Measurements from ENCODE around the gene TSSK2.

The TSSK2 gene

DNA sequence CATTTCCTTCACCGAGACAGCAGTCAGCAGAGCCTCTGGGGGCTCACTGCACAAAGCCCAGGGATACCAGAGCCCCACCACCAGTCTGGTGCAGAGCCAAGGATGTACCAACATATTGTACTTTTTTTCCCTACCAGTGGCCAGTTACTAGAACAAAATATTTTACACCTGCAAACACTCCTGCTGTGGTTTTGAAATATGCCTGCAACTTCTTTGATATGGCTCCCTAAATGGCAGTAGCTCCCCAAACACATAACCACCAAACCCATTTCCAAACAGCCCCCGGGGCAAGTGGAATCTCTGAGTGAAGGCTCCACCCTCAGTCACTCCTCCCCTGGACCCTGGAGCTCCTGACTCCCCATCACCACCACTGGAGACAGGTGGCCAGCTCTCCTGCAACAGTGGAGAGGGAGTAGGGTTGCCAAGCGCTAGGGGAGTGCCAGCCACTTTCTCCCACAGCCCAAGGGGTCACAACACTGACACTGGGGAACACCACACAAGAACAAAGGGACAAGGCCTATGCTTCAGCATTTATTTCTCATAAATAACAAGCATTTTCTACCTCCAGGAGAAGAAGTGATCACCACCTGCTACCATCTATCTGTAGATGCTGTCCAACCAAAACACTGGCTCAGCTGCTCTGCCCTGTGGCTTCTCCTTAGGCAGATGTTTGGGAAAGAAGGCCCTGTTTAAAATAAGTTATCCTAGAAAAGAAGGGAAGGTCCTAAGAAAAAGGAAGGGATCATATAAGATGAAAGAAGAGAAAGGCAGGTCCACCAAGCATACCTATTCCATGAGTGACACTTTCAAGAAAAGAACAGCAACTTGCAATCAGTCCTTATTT is 24.0 kb upstream of the TSSK2 start:
- DNase-seq (ENCODE audit: low spot score): no peak

GRCh38 chr22:19107730-19108074 is 23.4 kb upstream of the TSSK2 start:
- no peak for DNase-seq (ENCODE audit: low spot score)

DNA sequence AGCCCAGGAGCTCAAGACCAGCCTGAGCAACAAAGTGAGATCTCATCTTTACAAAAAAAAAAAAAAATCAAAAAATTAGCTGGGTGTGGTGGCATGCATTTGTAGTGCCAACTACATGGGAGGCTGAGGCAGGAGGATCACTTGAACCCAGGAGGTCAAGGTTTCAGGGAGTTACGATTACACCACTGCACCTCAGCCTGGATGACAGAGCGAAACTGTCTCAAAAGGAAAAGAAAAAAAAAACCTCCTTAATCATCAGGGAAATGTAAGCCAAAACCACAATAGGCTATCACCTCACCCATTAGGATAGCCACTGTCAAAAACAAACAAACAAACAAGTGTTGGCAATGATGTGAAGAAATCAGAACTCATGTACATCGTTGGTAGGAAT is 22.3 kb upstream of the TSSK2 start:
- no peak for DNase-seq (ENCODE audit: low spot score)

DNA sequence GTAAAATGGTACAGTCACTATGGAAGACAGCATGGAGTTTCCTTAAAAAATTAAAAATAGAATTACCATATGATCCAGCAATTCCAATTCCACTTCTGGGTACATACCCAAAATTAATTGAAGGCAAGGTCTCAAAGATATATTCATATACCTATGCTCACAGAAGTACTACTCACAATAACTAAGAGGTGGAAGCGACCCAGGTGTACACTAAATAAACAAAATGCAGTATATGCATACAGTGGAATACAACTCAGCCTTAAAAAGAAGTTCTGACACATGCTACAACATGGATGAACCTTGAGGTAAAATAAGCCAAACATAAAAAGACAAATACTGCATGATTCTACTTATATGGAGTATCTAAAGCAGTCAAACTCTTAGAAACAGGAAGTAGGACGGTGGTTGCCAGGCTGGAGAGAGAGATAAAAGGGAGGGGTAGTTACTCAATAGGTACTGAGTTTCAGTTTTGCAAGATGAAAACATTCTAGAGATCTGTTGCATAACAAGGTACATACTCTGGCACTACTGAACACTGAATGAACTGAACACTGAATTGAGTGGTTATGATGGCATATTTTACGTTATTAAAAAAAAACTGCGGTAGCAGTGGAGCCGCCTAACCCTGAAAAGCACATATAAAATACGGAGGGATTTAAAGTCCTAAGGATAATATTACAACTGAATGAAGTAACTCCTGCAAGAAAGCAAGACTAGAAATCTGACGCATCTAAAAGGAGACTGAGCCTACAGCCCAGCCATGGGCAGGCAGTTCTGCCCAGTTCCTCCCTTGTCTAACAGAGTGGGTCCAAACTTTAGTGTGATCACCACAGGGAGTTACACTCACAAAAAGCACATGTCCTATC is 21.7 kb upstream of the TSSK2 start:
- DNase-seq (ENCODE audit: low spot score): no peak

DNA sequence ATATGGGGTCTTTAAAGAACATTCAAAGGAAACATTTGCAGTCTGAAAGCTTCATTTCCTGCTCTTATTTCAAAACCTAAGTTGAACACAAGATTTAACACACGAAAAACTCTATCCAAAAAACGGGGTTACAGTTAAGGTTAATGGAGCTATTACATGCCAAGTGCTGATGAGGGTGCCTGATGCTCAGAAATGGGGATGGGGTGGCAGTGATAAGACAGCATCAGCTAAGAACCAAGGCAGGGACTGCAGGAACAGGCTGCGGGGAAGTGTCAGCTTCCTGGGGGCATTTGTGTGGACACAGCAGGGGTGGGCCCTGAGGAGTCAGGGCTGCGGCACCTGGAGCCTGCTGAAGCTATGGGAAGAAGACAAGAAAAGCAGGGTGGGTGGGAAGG is 21.0 kb upstream of the TSSK2 start:
- DNase-seq (ENCODE audit: low spot score): no peak

- DNase-seq (ENCODE audit: low spot score): no peak
Measured at GRCh38 chr22:19110646-19111045, 20.5 kb upstream of the TSSK2 start.

DNA sequence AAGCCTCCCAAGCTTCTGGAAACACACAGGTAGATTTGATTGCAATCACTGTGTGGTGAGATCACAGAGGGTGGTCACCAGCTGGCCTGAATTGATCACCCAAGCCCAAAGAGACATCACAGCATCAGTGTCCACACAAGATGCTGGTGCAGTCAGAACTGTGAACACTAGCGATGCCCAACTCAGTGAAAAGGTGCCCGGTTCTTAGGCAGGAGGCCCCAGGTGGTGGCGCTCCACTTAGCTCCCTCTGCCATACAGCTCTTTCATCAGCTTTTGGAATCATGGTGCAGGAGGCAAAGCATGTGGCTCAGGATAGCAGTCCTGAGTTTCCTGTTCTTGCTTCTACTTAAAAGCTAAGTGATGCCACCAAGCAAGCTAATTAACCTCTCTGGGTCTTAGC is 20.0 kb upstream of the TSSK2 start:
- peak; percentile 32 for DNase-seq (ENCODE audit: low spot score)

DNA sequence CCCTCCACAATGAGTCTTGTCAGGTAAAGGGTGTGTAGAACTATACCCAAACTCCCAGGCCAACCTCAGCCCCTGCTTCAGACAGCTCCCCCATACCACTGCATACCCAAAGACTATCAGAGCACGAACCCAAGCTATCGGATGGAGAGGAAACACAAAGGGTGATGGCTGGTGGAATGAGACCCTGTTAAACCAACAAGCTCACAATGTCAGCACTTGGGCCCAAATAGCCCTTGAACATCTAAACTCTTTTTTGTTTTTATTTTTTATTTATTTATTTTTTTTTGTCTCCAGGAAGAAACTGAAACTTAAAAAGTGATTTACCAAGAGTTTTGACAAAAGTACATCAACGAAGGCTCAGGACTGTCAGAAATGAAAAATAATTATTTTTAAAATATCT is 19.5 kb upstream of the TSSK2 start:
- DNase-seq (ENCODE audit: low spot score): no peak

DNA sequence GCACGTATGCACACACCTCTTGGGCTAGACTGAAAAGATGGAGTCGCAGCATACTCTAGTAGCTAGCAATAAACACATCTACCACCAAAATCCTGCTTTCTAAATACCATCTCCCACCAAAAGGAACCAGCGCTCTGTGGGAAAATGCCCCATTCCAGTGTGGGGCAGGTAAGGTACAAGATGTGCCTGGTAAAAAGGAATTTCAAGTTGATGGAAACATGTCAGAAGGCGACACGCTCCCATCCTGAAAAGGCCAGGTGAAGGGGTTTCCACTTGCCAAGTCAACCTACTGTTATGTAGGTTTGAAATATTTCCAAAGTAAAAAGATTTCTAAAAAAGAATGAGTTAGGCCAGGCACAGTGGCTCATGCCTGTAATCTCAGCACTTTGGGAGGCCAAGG is 17.7 kb upstream of the TSSK2 start:
- DNase-seq (ENCODE audit: low spot score): no peak

- DNase-seq (ENCODE audit: low spot score): no peak
Measured at GRCh38 chr22:19114984-19115552, 16.0 kb upstream of the TSSK2 start.

- no peak for DNase-seq (ENCODE audit: low spot score)
Measured at GRCh38 chr22:19115628-19116027, 15.5 kb upstream of the TSSK2 start.

GRCh38 chr22:19117111-19117512 is 14.0 kb upstream of the TSSK2 start:
- DNase-seq (ENCODE audit: low spot score): no peak

GRCh38 chr22:19118329-19118880 is 12.7 kb upstream of the TSSK2 start:
- no peak for DNase-seq (ENCODE audit: low spot score)

GRCh38 chr22:19119949-19120348 is 11.2 kb upstream of the TSSK2 start:
- no peak for DNase-seq (ENCODE audit: low spot score)

DNA sequence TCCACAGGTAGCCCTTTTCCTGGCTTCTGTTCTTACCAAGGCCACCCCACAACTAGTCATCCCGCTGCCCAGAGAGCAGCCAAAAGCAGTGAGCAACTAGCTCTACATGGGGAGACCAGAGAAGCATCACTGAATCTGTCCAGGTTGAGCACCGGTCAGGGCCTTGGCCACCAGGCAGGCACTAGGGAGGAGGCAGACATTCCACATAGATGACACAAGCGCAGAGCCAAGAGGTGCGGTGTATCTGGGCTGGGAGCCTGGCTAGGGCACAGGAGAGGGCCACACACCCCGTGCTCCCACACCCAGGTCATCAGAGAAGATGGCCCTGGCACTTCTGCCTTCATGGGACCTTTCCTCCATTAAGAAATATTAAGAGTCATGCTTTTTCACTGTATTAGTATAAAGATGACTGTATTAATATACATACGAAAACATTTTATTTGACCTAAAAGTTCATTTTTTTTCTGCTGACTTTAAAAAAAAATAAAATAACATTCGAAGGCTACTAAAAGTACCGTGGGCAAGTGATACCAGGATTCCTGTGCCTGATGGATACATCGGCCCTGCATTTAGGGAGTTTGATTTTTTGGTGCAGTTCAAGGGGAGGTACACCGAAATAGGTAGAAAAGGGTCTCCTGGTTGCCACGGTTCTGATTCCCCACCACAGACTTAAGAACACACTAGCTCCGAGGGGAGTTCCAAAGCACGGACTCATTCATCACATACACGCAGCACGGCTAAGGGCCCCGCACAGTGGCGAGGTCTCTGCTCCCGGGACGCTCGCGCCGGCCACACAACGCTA is 10.1 kb upstream of the TSSK2 start:
- no peak for DNase-seq (ENCODE audit: low spot score)

DNA sequence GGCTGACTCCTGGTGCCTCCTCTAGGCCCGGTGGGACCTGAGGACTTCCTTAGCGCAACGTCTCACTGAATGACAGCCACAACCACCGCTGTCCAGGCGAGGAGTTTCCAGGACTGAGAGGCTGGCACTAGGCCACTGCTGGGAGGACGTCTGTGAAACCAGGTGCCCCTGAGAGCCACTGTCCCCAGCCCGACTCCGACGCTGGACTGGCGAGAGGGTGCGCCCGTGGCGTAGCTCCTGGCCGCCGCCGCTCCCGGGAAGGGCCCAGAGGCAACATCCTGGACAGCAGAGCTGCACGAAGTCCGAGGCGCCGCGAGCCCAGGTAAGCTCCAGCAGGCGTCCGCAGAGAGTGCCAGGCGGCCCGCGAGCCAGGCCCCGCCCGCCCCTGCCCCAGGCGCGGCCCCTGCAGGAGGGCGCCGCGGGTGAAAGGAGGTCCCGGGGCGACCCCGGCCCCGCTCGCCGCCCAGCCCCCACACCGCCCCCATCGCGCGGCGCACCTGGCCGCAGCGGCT is 9.4 kb upstream of the TSSK2 start:
- peak; percentile 78 for DNase-seq (ENCODE audit: low spot score)

DNA sequence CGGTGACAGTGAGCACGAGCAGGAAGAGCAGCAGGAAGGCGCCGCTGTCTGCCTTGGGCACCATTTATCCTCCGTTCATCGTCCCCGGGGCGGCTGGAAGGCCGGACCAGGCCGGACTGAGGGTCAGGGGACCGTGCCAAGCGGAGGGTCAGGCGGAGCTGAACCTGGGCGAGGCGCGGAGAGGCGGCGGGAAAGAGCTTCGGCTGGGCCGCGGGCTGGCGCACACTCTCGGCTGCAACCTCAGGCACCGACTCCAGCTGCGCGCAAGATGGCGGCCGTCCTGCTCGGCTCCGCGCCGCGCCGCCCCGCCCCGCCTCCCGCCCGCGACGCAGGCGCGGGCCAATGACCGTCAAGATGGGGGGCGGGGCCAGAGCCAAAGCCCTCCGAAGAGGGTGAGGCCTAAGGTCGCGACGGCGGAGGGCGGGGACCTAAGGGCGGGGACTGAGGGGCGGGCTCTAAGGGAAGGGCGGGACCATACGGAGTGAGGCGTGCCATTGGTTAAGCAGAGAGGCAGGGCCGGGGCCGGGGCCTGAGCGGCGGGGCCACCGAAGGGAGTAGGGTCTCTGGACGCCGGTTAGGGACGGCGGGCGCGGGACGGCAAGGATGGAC is 8.9 kb upstream of the TSSK2 start, which contains the start of gene DGCR2:
Gene DGCR2 (minus strand): TSS at position 270 of the 609 bp plus-strand sequence. CDS start 206 bp downstream, at position 64.
- peak; percentile 99 for DNase-seq (ENCODE audit: low spot score)

DNA sequence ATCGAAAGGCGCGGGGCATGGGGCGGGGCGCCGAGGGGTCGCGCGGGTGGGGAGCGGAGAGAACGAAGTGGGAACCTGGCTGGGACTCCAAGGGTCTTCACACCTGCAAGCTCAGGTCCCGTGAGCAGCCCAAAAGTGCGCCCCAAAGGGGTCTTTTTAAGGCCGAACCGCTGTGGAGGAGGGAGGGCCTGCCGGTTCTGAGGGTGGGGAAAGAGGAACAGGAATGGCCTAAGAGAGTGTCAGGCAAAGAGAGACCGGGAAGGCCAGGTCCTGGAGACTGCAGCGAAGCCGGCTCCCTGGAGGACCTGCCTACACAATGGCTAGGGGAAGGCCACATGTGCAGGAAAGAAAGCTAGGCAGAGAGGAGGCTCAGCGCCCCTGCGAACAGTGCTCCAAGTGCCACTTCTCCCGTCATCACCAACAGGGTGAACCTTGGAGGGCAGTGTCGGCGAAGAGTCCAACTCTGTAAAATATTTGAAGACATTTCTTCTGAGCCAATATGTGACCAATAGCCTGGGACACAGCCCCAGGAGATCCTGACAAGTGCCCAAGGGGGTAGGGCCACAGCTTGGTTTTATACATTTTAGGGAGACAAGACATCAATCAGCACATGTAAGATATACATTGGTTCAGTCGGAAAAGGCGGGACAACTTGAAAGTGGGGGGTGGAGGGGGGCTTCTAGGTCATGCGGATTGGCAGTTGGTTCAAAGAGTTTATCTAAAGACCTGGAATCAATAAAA is 8.2 kb upstream of the TSSK2 start:
- no peak for DNase-seq (ENCODE audit: low spot score)

DNA sequence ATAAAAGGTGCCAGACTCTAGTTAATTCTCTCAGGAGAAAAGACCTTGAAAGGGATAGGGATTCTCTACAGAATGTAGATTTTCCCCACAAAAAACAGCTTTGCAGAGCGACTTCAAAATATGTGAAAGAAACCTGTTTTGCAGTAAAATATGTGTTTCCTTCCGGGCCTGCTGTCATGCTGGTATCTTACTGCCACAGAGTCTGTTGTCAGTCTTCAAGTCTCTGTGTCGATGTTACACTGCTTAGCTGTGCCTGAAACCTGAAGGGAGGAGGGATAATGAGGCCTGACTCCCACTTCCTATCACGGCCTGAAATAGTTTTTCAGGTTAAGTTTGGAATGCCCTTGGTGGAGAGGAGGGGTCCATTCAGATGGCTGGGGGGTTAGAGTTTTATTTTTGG is 7.2 kb upstream of the TSSK2 start:
- DNase-seq (ENCODE audit: low spot score): no peak

- no peak for DNase-seq (ENCODE audit: low spot score)
Measured at GRCh38 chr22:19124377-19124776, 6.7 kb upstream of the TSSK2 start.
